ENCODE measurements around the gene TPCN1.

Gene TPCN1

DNA sequence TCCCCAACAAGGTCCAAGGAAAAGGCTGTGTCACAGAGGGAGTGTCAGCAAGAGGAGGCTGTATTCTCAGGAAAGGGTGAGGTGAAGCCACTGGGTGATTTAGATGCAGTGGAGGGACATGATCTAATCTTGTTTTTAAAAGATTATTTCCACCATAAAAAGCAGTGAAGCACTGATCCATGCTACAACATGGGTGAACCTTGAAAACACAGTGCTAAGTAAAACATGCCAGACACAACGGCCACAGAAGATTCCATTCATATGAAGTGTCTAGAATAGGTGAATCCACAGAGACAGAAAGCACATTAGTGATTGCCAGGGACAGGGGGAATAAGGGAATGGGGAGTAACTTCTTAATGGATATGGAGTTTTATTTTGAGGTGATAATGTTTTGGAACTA, 23.0 kb upstream of the TPCN1 start:
- DNase-seq = no peak
- Histone ChIP-seq H3K27me3 (ENCODE audit: insufficient read depth, low read depth, severe bottlenecking) (no peaks in the 10 kb centered on the region), H3K4me3 (ENCODE audit: low read depth, low read length) (no peak overlapping the region), H3K9me3 (ENCODE audit: severe bottlenecking) (no peaks in the 10 kb centered on the region), H3K27ac (no peak overlapping the region), H3K36me3 (no peaks in the 10 kb centered on the region)
- TF ChIP-seq, protein P1, sequence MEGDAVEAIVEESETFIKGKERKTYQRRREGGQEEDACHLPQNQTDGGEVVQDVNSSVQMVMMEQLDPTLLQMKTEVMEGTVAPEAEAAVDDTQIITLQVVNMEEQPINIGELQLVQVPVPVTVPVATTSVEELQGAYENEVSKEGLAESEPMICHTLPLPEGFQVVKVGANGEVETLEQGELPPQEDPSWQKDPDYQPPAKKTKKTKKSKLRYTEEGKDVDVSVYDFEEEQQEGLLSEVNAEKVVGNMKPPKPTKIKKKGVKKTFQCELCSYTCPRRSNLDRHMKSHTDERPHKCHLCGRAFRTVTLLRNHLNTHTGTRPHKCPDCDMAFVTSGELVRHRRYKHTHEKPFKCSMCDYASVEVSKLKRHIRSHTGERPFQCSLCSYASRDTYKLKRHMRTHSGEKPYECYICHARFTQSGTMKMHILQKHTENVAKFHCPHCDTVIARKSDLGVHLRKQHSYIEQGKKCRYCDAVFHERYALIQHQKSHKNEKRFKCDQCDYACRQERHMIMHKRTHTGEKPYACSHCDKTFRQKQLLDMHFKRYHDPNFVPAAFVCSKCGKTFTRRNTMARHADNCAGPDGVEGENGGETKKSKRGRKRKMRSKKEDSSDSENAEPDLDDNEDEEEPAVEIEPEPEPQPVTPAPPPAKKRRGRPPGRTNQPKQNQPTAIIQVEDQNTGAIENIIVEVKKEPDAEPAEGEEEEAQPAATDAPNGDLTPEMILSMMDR (IDR thresholded peaks at IDR 0.05; ENCODE audit: low read depth, low read length) = no peak

DNA sequence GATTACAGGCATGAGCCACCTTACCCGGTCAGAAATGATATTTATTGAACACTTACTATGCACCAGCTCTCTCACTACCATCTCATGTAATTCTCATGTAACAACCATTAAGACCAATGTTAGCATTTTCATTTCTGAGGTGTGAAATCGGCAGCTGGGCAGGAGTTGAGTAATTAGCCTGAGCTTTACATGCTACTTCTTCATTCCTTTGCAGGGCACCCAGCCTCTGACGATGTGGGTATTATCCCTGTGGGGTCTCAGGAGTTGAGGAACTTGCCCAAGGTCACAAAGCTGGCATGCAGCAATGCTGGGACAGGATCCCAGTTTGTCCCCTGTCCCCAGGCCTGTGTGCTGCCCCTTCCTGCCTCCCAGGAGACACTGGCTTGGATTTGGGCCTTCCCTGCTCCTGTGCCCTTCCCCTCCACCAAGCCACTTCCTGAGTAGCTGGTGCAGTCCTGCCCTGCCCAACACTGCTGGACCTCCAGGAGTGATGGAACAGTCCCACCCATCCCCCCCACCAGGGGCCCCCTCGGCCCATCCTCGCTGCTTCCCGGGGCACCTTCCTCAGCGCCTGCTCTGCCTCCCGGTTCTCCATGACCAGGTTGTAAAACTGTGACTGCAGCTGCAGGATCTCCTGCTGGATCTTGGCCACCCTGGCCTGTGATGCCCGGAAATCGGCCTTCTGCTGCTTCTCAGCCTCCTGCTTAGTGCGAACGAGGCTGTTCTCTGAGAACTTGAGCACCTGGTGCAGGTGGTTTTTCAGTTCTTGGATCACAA, 21.1 kb upstream of the TPCN1 start:
- Histone ChIP-seq H3K27me3 (ENCODE audit: insufficient read depth, low read depth, severe bottlenecking) (no peaks in the 10 kb centered on the region), H3K36me3 (no peaks in the 10 kb centered on the region), H3K27ac (no peak overlapping the region), H3K4me3 (ENCODE audit: low read depth, low read length) (no peak overlapping the region), H3K9me3 (ENCODE audit: severe bottlenecking) (no peaks in the 10 kb centered on the region)
- TF ChIP-seq, protein P1 (IDR thresholded peaks at IDR 0.05; ENCODE audit: low read depth, low read length) = no peak
- no peak for DNase-seq

DNA sequence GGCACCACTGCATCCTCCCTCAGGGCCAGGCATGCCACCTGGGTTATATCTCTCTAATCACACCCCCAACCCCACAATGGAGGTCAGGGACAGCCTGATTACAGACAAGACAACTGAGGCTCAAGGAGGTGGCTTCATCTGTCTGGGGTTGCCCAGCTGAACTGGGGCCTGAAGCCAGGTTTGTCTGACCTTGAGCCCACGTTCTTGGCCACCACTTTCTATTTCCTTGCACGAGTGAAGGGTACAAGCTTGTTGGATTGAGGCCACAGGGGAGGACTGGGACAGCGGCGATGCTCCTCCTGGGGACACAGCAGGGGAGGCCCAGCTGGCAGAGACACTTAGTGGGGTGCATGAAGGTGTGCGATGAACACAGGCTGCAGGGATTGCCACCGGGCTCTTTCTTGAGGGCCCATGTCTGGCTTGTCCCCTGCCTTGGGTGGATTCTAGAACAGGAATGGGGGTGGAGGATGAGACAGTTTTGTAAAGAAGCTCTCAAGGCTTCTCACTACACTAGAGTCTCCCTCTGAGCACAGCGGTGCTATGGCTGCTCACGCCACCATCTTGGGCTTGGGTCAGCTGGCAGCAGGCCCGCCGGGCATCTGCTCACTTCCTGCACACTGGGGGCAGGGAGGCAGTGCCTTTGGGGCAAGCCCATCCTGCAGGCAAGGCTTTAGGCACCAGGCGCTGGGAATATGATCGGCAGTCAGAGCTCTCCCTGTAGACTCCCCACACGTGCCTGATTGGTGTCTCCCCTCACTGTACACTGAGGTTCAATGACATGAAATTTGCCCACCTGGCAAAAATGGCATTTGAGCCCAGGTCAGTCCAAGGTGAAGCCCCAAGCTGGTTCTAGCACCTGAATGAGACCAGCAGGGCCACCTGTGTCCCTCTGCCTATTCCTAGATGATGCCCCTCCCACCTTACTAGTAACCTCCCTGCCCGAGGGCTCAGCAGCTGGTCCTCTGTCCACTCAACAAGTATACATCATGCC, 19.8 kb upstream of the TPCN1 start:
- Histone ChIP-seq H3K9me3 (ENCODE audit: severe bottlenecking) (no peaks in the 10 kb centered on the region), H3K4me3 (ENCODE audit: low read depth, low read length) (no peak overlapping the region), H3K27me3 (ENCODE audit: insufficient read depth, low read depth, severe bottlenecking) (no peaks in the 10 kb centered on the region), H3K36me3 (no peaks in the 10 kb centered on the region), H3K27ac (no peak overlapping the region)
- DNase-seq = no peak
- TF ChIP-seq, protein P1 (IDR thresholded peaks at IDR 0.05; ENCODE audit: low read depth, low read length) = no peak

DNA sequence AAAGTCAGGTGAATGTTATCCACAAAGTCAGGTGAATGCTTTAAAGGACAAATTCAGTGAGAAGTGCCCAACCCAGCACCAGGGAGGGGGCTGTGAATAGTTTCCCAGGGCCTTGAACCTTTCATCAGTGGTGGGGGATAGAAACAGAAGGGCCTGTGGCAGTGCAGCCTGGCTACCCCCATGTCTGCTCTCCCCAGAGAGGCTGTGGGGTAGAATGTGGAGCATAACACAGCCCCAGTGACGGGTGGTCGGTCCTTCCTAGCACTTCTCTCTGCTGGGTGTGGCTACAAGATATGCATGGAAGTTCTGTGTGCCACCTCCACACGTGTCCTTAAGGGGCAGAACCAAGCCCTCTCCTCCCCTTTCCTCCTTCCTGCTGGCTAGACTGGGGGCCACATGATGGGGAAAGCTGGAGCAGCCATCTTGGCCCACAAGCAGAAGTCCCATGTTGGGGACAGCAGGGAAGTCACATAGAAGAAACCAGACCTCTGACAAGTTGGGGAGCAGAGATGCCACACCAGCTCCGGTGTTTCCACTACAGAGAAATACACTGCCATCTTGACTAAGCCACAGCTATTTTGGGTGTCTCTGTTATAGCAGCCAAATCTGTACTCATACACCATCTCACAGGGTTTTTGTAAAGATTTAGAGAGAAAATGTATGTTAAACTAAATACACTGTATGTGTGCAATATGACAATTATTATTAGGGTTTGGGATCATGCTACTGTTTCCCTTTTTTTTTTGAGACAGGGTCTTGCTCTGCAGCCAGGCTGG, 18.8 kb upstream of the TPCN1 start:
- H3K27ac ChIP-seq = no peak overlapping the region
- TF ChIP-seq, protein P1 (IDR thresholded peaks at IDR 0.05; ENCODE audit: low read depth, low read length) = no peak
- H3K27me3 ChIP-seq (ENCODE audit: insufficient read depth, low read depth, severe bottlenecking) = no peaks in the 10 kb centered on the region
- no peaks in the 10 kb centered on the region for H3K9me3 ChIP-seq (ENCODE audit: severe bottlenecking)
- H3K4me3 ChIP-seq (ENCODE audit: low read depth, low read length) = no peak overlapping the region
- no peak for DNase-seq
- H3K36me3 ChIP-seq = no peaks in the 10 kb centered on the region

DNA sequence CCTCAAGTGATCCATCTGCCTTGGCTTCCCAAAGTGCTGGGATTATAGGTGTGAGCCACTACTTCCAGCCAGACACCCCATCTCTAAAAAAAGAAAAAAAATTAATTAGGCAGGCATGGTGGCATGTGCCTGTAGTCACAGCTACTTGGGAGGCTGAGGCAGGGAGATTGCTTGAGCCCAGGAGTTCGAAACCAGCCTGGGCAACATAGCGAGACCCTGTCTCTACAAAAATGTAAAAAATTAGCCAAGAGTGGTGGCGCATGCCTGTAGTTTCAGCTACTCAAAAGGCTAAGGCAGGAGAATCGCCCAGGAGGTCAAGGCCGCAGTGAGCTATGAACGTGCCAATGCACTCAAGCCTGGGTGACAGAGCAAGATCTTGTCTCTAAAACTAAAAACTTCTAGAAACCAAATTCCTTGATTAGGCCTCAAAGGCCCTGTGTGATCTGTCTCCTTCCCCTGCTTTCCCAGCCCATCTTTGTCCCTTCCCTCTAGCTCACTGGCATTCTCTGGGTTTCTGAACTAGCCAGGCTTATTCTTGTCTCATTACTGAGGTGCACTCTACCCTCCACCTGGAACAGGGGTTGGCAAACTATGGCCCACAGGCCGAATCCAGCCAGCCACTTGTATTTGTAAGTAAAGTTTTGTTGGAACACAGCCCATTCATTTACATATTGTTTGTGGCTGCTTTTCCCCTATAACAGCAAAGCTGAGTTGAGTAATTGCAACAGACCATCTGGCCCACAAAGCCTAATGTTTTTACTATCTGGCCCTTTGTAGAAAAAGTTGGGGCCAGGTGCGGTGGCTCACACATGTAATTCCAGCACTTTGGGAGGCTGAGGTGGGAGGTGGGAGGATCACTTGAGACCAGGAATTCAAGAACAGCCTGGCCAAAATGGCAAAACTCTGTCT, 17.2 kb upstream of the TPCN1 start:
- no peak for DNase-seq
- TF ChIP-seq, protein P1 (IDR thresholded peaks at IDR 0.05; ENCODE audit: low read depth, low read length) = no peak
- H3K27ac ChIP-seq = no peak overlapping the region

More for the DNA sequence above, 17.2 kb upstream of the TPCN1 start:
- no peaks in the 10 kb centered on the region for H3K9me3 ChIP-seq (ENCODE audit: severe bottlenecking)
- H3K36me3 ChIP-seq = no peaks in the 10 kb centered on the region
- no peak overlapping the region for H3K4me3 ChIP-seq (ENCODE audit: low read depth, low read length)
- H3K27me3 ChIP-seq (ENCODE audit: insufficient read depth, low read depth, severe bottlenecking) = no peaks in the 10 kb centered on the region

All from WERI-Rb-1 (cell line).